ENCODE results near the gene ZNF688.
"Not testable (repeated sequence)": the region's sequence is repeated elsewhere in the genome, so short reads cannot be mapped to it uniquely, and the experiment has no call there.

The ZNF688 gene

GRCh38 chr16:30524575-30525568 lies 46.6 kb downstream of the ZNF688 start:
- no peaks in the 10 kb centered on the region for H3K27me3 Mint-ChIP-seq
- peaks cover 6% of the 10 kb centered on the region for H3K36me3 Mint-ChIP-seq
- H3K27ac Mint-ChIP-seq: no peak overlapping the region
- H3K4me1 Mint-ChIP-seq (ENCODE audit: low read depth): peaks cover 18% of the 10 kb centered on the region
- no peaks in the 10 kb centered on the region for H3K9me3 Mint-ChIP-seq (ENCODE audit: low read depth)
- H3K4me3 Mint-ChIP-seq: peak overlapping the region; percentile 35

GRCh38 chr16:30523768-30524574 lies 47.5 kb downstream of the ZNF688 start:
- no peaks in the 10 kb centered on the region for H3K27me3 Mint-ChIP-seq
- peaks cover 22% of the 10 kb centered on the region for H3K4me1 Mint-ChIP-seq (ENCODE audit: low read depth)
- no peaks in the 10 kb centered on the region for H3K9me3 Mint-ChIP-seq (ENCODE audit: low read depth)
- H3K36me3 Mint-ChIP-seq: peaks cover 6% of the 10 kb centered on the region
- peak overlapping the region; percentile 34 for H3K27ac Mint-ChIP-seq
- H3K4me3 Mint-ChIP-seq: no peak overlapping the region

GRCh38 chr16:30522702-30523463 lies 48.6 kb downstream of the ZNF688 start:
- H3K36me3 Mint-ChIP-seq; H3K27me3 Mint-ChIP-seq; H3K9me3 Mint-ChIP-seq (ENCODE audit: low read depth); H3K4me3 Mint-ChIP-seq: not testable (repeated sequence)
- Mint-ChIP-seq H3K4me1 (ENCODE audit: low read depth) (peaks cover 23% of the 10 kb centered on the region), H3K27ac (peak overlapping the region; percentile 46)

- Mint-ChIP-seq H3K4me1 (ENCODE audit: low read depth) (peaks cover 19% of the 10 kb centered on the region), H3K27me3 (no peaks in the 10 kb centered on the region), H3K9me3 (ENCODE audit: low read depth) (no peaks in the 10 kb centered on the region), H3K4me3 (no peak overlapping the region), H3K36me3 (peaks cover 6% of the 10 kb centered on the region), H3K27ac (peak overlapping the region; percentile 70)
Observed at GRCh38 chr16:30521873-30522641, 49.5 kb downstream of the ZNF688 start.

- Mint-ChIP-seq H3K27ac (no peak overlapping the region), H3K4me1 (ENCODE audit: low read depth) (peaks cover 20% of the 10 kb centered on the region), H3K27me3 (no peaks in the 10 kb centered on the region), H3K36me3 (peaks cover 8% of the 10 kb centered on the region), H3K4me3 (no peak overlapping the region), H3K9me3 (ENCODE audit: low read depth) (no peaks in the 10 kb centered on the region)
Observed at GRCh38 chr16:30521476-30521872, 50.0 kb downstream of the ZNF688 start.

All from activated naive CD8-positive, alpha-beta T cell (primary cell).